SK-N-SH (cell line): Measurements from ENCODE around the gene KRTAP10-10. TPM values are rescaled to one million over a fixed set of nuclear protein-coding genes. Genes with fewer than 3 reads are reported as not detected.

Experiments used
- CTCF ChIA-PET: fragments of 300-600, 350-600 bp; formaldehyde crosslinking; extraction: SDS; loops from one replicate; lab custom pipeline; 2021; lab: Yijun Ruan, JAX
- POLR2A ChIA-PET: fragments of 350-600 bp; sonication (Branson Sonifier 250); formaldehyde crosslinking; extraction: SDS; loops from one replicate; lab custom pipeline; 2020; ENCODE audit warnings: antibody characterized with exemption, inconsistent platforms; lab: Yijun Ruan, JAX
- DNase-seq: peaks from one replicate; pipeline ENCODE4 v3.0.0; 2012
- H2AFZ ChIP-seq: fragments of 200-600 bp; sonication (generic); 2 replicates; pipeline ENCODE4 v1.8.1; 2016; ENCODE audit warnings: antibody characterized with exemption, mild to moderate bottlenecking, low read depth
- H3F3A ChIP-seq: fragments of 200-600 bp; sonication (generic); replicated peaks from 2 replicates; pipeline ENCODE3; 2016; ENCODE audit warnings: antibody characterized with exemption, mild to moderate bottlenecking; ENCODE audit not compliant: insufficient read depth
- H3K27ac ChIP-seq, 2 experiments: fragments of 200-500 bp in 1 of 2; fragments of 200-600 bp in 1 of 2; sonication (Bioruptor generic) in 1 of 2; sonication (generic), shearing (Covaris generic) in 1 of 2; 2 replicates each; pipeline versions ENCODE4 v1.5.1 to v1.6.1; 2014 to 2016; ENCODE audit warnings: low read depth in 2 of 2, inconsistent platforms in 1 of 2, low read length in 1 of 2, mild to moderate bottlenecking in 1 of 2, mixed read lengths in 1 of 2
- H3K27me3 ChIP-seq: fragments of 200-600 bp; sonication (generic), shearing (Covaris generic); 2 replicates; pipeline ENCODE4 v1.6.1; 2016; ENCODE audit warnings: mixed run types; ENCODE audit not compliant: insufficient read depth
- H3K36me3 ChIP-seq, 2 experiments: fragments of 200-500 bp in 1 of 2; fragments of 200-600 bp in 1 of 2; sonication (Bioruptor generic) in 1 of 2; sonication (generic) in 1 of 2; replicated peaks in 1 of 2; 2 replicates each; pipeline versions ENCODE3 to v1.5.1; 2014 to 2016; ENCODE audit warnings: low read length in 1 of 2, mild to moderate bottlenecking in 1 of 2; ENCODE audit not compliant: insufficient read depth in 2 of 2, control insufficient read depth in 1 of 2
- H3K4me1 ChIP-seq, 2 experiments: fragments of 200-500 bp in 1 of 2; fragments of 200-600 bp in 1 of 2; sonication (Bioruptor generic) in 1 of 2; sonication (generic), shearing (Covaris generic) in 1 of 2; 2 replicates each; pipeline versions ENCODE4 v1.5.1 to v1.6.1; 2014 to 2016; ENCODE audit warnings: low read depth in 1 of 2, low read length in 1 of 2, mixed run types in 1 of 2; ENCODE audit not compliant: insufficient read depth in 2 of 2, control insufficient read depth in 1 of 2
- H3K4me2 ChIP-seq: fragments of 200-600 bp; sonication (generic), shearing (Covaris generic); 2 replicates; pipeline ENCODE4 v1.6.1; 2017; ENCODE audit warnings: mixed run types
- H3K4me3 ChIP-seq, 2 experiments: fragments of 200-500 bp in 1 of 2; fragments of 200-600 bp in 1 of 2; sonication (Bioruptor generic) in 1 of 2; sonication (generic), shearing (Covaris generic) in 1 of 2; 2 replicates each; pipeline versions ENCODE4 v1.5.1 to v1.8.1; 2014 to 2016; ENCODE audit warnings: low read depth in 2 of 2, inconsistent platforms in 1 of 2, low read length in 1 of 2, mild to moderate bottlenecking in 1 of 2, mixed read lengths in 1 of 2, moderate library complexity in 1 of 2
- H3K79me2 ChIP-seq: fragments of 200-600 bp; sonication (generic); 2 replicates; pipeline ENCODE4 v1.8.1; 2017; ENCODE audit warnings: mild to moderate bottlenecking; ENCODE audit not compliant: insufficient read depth
- H3K9ac ChIP-seq: fragments of 200-600 bp; sonication (generic); 2 replicates; pipeline ENCODE4 v1.6.1; 2017; ENCODE audit warnings: mixed run types
- H3K9me2 ChIP-seq: fragments of 200-600 bp; sonication (generic); 2 replicates; pipeline ENCODE4 v1.6.1; 2017; ENCODE audit warnings: mixed run types
- H3K9me3 ChIP-seq: fragments of 200-600 bp; sonication (generic); 2 replicates; pipeline ENCODE4 v1.6.1; 2017; ENCODE audit warnings: mixed run types, mild to moderate bottlenecking, moderate library complexity
- H4K20me1 ChIP-seq: fragments of 200-600 bp; sonication (generic); 2 replicates; pipeline ENCODE4 v1.6.1; 2017; ENCODE audit warnings: mild to moderate bottlenecking, mixed run types; ENCODE audit not compliant: insufficient read depth
- ELF1 ChIP-seq: IDR thresholded peaks from 2 replicates; pipeline ENCODE4 v1.4.0; 2012
- EP300 ChIP-seq, 2 experiments: IDR thresholded peaks; 2 replicates each; pipeline versions ENCODE4 v1.4.0 to v1.6.1; 2012; ENCODE audit warnings: borderline replicate concordance in 1 of 2, low read depth in 1 of 2, low read length in 1 of 2
- EZH2phosphoT487 ChIP-seq: fragments of 200-600 bp; sonication (generic); IDR thresholded peaks from 2 replicates; pipeline ENCODE4 v1.6.1; 2017; ENCODE audit warnings: low read depth, mixed run types, mild to moderate bottlenecking, antibody characterized with exemption, moderate library complexity, borderline replicate concordance
- FOSL2 ChIP-seq: IDR thresholded peaks from 2 replicates; pipeline ENCODE4 v1.4.0; 2012; ENCODE audit warnings: low read depth, mild to moderate bottlenecking, moderate library complexity, borderline replicate concordance
- GABPA ChIP-seq: IDR thresholded peaks from 2 replicates; pipeline ENCODE4 v1.4.0; 2012; ENCODE audit warnings: low read depth, mild to moderate bottlenecking
- MAX ChIP-seq: IDR thresholded peaks from 2 replicates; pipeline ENCODE4 v1.4.0; 2012; ENCODE audit warnings: low read depth
- MXI1 ChIP-seq: IDR thresholded peaks from 2 replicates; pipeline ENCODE4 v1.6.1; 2012; ENCODE audit warnings: mild to moderate bottlenecking, low read depth, low read length, improper control_type of control experiment
- NRF1 ChIP-seq: IDR thresholded peaks from 2 replicates; pipeline ENCODE4 v1.6.1; 2012; ENCODE audit warnings: low read depth, mild to moderate bottlenecking, low read length
- RAD21 ChIP-seq: IDR thresholded peaks from 2 replicates; pipeline ENCODE4 v1.6.1; 2012; ENCODE audit warnings: mild to moderate bottlenecking, low read length
- RCOR1 ChIP-seq: fragments of 150-350 bp; IDR thresholded peaks from 2 replicates; pipeline ENCODE4 v1.6.1; 2017; ENCODE audit warnings: antibody characterized with exemption, low read length
- RXRA ChIP-seq: IDR thresholded peaks from 2 replicates; pipeline ENCODE4 v1.4.0; 2012; ENCODE audit warnings: low read depth, mild to moderate bottlenecking, borderline replicate concordance
- SMC3 ChIP-seq: IDR thresholded peaks from 2 replicates; pipeline ENCODE4 v1.6.1; 2012; ENCODE audit warnings: low read depth, low read length, improper control_type of control experiment
- WGBS: methylation state at CpG from one replicate; pipeline ENCODE4 v1.1.6; 2017; ENCODE audit warnings: low lambda C conversion rate; 5-methylcytosine and 5-hydroxymethylcytosine counted together
- polyA plus RNA-seq, 3 experiments: library from polyadenylated mRNA; depleted of rRNA; stranded (reverse); fragments of >200 nt; gene quantifications; 2 replicates each; pipeline ENCODE4 v1.2.3, GENCODE V29; 2012
- TF ChIP-seq, protein P1 (sequence below): IDR thresholded peaks from 2 replicates; pipeline ENCODE4; 2012
- TF ChIP-seq, protein P2 (sequence below): IDR thresholded peaks from 2 replicates; pipeline ENCODE4 v1.4.0; 2012; ENCODE audit warnings: low read depth, borderline replicate concordance
- TF ChIP-seq, protein P3 (sequence below): fragments of 150-350 bp; IDR thresholded peaks from 2 replicates; pipeline ENCODE4 v1.6.1; 2017; ENCODE audit warnings: antibody characterized with exemption, low read length, low read depth, borderline replicate concordance

Gene KRTAP10-10
- polyA plus RNA-seq, 1 of the 3 experiments (the other 2 are of a cell fraction): not detected

GRCh38 chr21:44667612-44668011, 30.5 kb downstream of the KRTAP10-10 start:
- no peak for DNase-seq

DNA sequence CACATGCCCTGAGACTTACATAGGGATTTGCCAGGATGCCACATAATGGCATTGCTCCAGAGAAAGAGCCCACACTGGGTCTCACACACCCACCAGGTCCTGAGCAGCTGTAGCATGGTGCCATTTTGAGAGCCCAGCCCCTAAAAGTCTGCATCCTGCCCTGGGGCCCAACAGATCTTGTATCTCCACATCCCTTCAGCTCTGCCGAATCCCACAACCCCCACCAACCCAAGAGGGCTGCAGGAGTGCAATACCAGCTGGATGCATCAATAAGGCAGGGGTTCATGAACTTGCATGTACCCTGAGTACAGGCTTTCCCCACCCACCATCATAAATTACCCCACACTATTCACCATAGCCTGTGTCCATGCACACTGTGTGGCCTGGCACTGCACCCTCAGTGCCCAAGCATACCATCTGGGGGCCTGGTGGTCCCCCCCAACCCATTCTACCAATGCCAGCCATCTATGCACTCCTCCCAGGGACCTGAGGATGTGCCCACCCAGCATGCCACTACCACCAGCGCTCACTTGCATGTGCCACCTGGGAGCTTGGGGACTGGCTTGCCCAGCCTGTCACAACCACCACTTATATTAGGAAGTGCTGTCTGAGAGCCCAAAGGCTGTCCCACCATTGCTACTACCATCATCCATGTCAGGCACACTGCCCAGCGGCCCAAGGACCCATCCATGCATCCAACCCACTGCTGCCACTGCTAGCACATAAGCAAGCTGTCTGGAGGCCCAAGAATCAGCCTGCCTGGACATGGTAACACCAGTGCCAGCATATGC, 33.7 kb downstream of the KRTAP10-10 start:
- CTCF ChIA-PET: no interaction called here
- no peak overlapping the region for H3K9ac ChIP-seq

More at GRCh38 chr21:44667612-44668011, 30.5 kb downstream of the KRTAP10-10 start:
- Histone ChIP-seq H4K20me1 (no peaks in the 10 kb centered on the region), H3K9ac (no peak overlapping the region), H3K27me3 (no peaks in the 10 kb centered on the region; the same call in 1 of the 2 replicates), H3K27ac (no peak overlapping the region), H3F3A (no peaks in the 10 kb centered on the region), H3K4me1 (peaks cover 0 to 3% of the 10 kb centered on the region in 2 experiments; a peak in 1 of 4 replicates), H3K4me3 (no peak overlapping the region), H3K9me3 (0 out of 2 replicates have a peak, but pooled peaks cover 7% of the 10 kb centered on the region), H3K4me2 (no peak overlapping the region), H3K79me2 (no peaks in the 10 kb centered on the region), H2AFZ (no peak overlapping the region), H3K9me2 (0 out of 2 replicates have a peak, but pooled peaks cover under 1% of the 10 kb centered on the region), H3K36me3 (no peaks in the 10 kb centered on the region)
- ChIA-PET POLR2A (no interaction called here), CTCF (no interaction called here)
- WGBS: 0% methylated on average over 1 of the region's 1 CpG
- TF ChIP-seq MXI1 (no peak), MAX (no peak), RXRA (no peak), ELF1 (no peak), SMC3 (no peak), EZH2phosphoT487 (no peak), RCOR1 (no peak), EP300 (IDR thresholded peaks at IDR 0.05; ENCODE audit: borderline replicate concordance in 1 of 2, low read depth in 1 of 2, low read length in 1 of 2) (no peak)
- TF ChIP-seq, protein P1, sequence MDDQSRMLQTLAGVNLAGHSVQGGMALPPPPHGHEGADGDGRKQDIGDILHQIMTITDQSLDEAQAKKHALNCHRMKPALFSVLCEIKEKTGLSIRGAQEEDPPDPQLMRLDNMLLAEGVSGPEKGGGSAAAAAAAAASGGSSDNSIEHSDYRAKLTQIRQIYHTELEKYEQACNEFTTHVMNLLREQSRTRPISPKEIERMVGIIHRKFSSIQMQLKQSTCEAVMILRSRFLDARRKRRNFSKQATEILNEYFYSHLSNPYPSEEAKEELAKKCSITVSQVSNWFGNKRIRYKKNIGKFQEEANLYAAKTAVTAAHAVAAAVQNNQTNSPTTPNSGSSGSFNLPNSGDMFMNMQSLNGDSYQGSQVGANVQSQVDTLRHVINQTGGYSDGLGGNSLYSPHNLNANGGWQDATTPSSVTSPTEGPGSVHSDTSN: no peak

More for the DNA sequence above, 33.7 kb downstream of the KRTAP10-10 start:
- Histone ChIP-seq H3K4me1 (peaks cover 0 to 3% of the 10 kb centered on the region in 2 experiments; a peak in 1 of 4 replicates), H3K36me3 (no peaks in the 10 kb centered on the region), H3K79me2 (no peaks in the 10 kb centered on the region), H3K4me2 (no peak overlapping the region), H3K9me3 (0 out of 2 replicates have a peak, but pooled peaks cover 7% of the 10 kb centered on the region), H3K4me3 (no peak overlapping the region), H2AFZ (no peak overlapping the region), H4K20me1 (no peaks in the 10 kb centered on the region), H3F3A (no peaks in the 10 kb centered on the region), H3K27ac (no peak overlapping the region), H3K9me2 (no peaks in the 10 kb centered on the region), H3K27me3 (0 out of 2 replicates have a peak, but pooled peaks cover 10% of the 10 kb centered on the region)
- no peak for DNase-seq
- TF ChIP-seq RXRA: no peak
- TF ChIP-seq RAD21: no peak
- TF ChIP-seq MXI1: no peak
- TF ChIP-seq, protein P2, sequence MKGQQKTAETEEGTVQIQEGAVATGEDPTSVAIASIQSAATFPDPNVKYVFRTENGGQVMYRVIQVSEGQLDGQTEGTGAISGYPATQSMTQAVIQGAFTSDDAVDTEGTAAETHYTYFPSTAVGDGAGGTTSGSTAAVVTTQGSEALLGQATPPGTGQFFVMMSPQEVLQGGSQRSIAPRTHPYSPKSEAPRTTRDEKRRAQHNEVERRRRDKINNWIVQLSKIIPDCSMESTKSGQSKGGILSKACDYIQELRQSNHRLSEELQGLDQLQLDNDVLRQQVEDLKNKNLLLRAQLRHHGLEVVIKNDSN: no peak
- no peak for TF ChIP-seq GABPA
- TF ChIP-seq, protein P3, sequence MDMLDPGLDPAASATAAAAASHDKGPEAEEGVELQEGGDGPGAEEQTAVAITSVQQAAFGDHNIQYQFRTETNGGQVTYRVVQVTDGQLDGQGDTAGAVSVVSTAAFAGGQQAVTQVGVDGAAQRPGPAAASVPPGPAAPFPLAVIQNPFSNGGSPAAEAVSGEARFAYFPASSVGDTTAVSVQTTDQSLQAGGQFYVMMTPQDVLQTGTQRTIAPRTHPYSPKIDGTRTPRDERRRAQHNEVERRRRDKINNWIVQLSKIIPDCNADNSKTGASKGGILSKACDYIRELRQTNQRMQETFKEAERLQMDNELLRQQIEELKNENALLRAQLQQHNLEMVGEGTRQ: no peak
- TF ChIP-seq MAX: no peak
- TF ChIP-seq EP300 (IDR thresholded peaks at IDR 0.05; ENCODE audit: borderline replicate concordance in 1 of 2, low read depth in 1 of 2, low read length in 1 of 2): no peak
- no peak for TF ChIP-seq NRF1
- TF ChIP-seq FOSL2: no peak
- WGBS: 3% methylated on average over 3 of the region's 3 CpGs
- POLR2A ChIA-PET: no interaction called here
